Effector memory CD4-positive, alpha-beta T cell (primary cell): ENCODE measurements around the gene MCF2L2.

Experiments used
- DNase-seq, 3 donors: peaks; one replicate each; pipeline ENCODE4 v3.0.0-alpha.2; 2020
- H3K27ac ChIP-seq: 2 replicates; pipeline ENCODE4 v1.7.0; 2013; ENCODE audit warnings: mild to moderate bottlenecking, low read length, moderate library complexity; ENCODE audit not compliant: insufficient read depth, poor library complexity, severe bottlenecking
- H3K27me3 ChIP-seq: replicated peaks from 2 replicates; pipeline ENCODE4 v1.7.0; 2013; ENCODE audit warnings: mild to moderate bottlenecking, low read length; ENCODE audit not compliant: insufficient read depth, control insufficient read depth, poor library complexity, severe bottlenecking
- H3K36me3 ChIP-seq: 2 replicates; pipeline ENCODE4 v1.7.0; 2013; ENCODE audit warnings: mild to moderate bottlenecking, low read length, moderate library complexity; ENCODE audit not compliant: control insufficient read depth, insufficient read depth
- H3K4me1 ChIP-seq: 2 replicates; pipeline ENCODE4 v1.7.0; 2013; ENCODE audit warnings: low read length, mild to moderate bottlenecking; ENCODE audit not compliant: control insufficient read depth, insufficient read depth, poor library complexity, severe bottlenecking
- H3K4me3 ChIP-seq: 2 replicates; pipeline ENCODE4 v1.7.0; 2013; ENCODE audit warnings: low read length, low read depth, mild to moderate bottlenecking; ENCODE audit not compliant: insufficient read depth, poor library complexity, severe bottlenecking
- H3K9me3 ChIP-seq: 2 replicates; pipeline ENCODE4 v1.7.0; 2013; ENCODE audit warnings: mild to moderate bottlenecking, low read length, moderate library complexity; ENCODE audit not compliant: control insufficient read depth

Gene MCF2L2

GRCh38 chr3:183353421-183353820 is 75.0 kb downstream of the MCF2L2 start:
- Histone ChIP-seq H3K27me3 (no peaks in the 10 kb centered on the region), H3K4me3 (no peak overlapping the region), H3K4me1 (no peaks in the 10 kb centered on the region), H3K9me3 (no peaks in the 10 kb centered on the region), H3K36me3 (no peaks in the 10 kb centered on the region), H3K27ac (no peak overlapping the region)
- DNase-seq: no peak

GRCh38 chr3:183350164-183350563 is 78.3 kb downstream of the MCF2L2 start:
- DNase-seq: no peak
- H3K27me3 ChIP-seq: no peaks in the 10 kb centered on the region
- no peak overlapping the region for H3K27ac ChIP-seq
- H3K4me1 ChIP-seq: no peaks in the 10 kb centered on the region
- H3K4me3 ChIP-seq: no peak overlapping the region
- H3K36me3 ChIP-seq: no peaks in the 10 kb centered on the region
- no peaks in the 10 kb centered on the region for H3K9me3 ChIP-seq

GRCh38 chr3:183349421-183350157 is 78.8 kb downstream of the MCF2L2 start:
- no peaks in the 10 kb centered on the region for H3K36me3 ChIP-seq
- no peaks in the 10 kb centered on the region for H3K9me3 ChIP-seq
- H3K4me1 ChIP-seq: no peaks in the 10 kb centered on the region
- no peak overlapping the region for H3K4me3 ChIP-seq
- no peak overlapping the region for H3K27ac ChIP-seq
- DNase-seq: no peak
- no peaks in the 10 kb centered on the region for H3K27me3 ChIP-seq

GRCh38 chr3:183342824-183343223 is 85.6 kb downstream of the MCF2L2 start:
- DNase-seq: no peak
- Histone ChIP-seq H3K27me3 (no peaks in the 10 kb centered on the region), H3K27ac (no peak overlapping the region), H3K36me3 (no peaks in the 10 kb centered on the region), H3K4me3 (no peak overlapping the region), H3K9me3 (no peaks in the 10 kb centered on the region), H3K4me1 (no peaks in the 10 kb centered on the region)

GRCh38 chr3:183341545-183342288 is 86.7 kb downstream of the MCF2L2 start:
- Histone ChIP-seq H3K9me3 (no peaks in the 10 kb centered on the region), H3K27me3 (no peaks in the 10 kb centered on the region), H3K4me1 (no peaks in the 10 kb centered on the region), H3K36me3 (no peaks in the 10 kb centered on the region), H3K4me3 (no peak overlapping the region), H3K27ac (no peak overlapping the region)
- DNase-seq: no peak

- Histone ChIP-seq H3K36me3 (no peaks in the 10 kb centered on the region), H3K9me3 (no peaks in the 10 kb centered on the region), H3K27me3 (no peaks in the 10 kb centered on the region), H3K4me1 (no peaks in the 10 kb centered on the region), H3K27ac (no peak overlapping the region), H3K4me3 (no peak overlapping the region)
- DNase-seq: no peak
These were observed 88.2 kb downstream of the MCF2L2 start for GRCh38 chr3:183340222-183340621.

- H3K27me3 ChIP-seq: no peaks in the 10 kb centered on the region
- no peaks in the 10 kb centered on the region for H3K4me1 ChIP-seq
- H3K9me3 ChIP-seq: no peaks in the 10 kb centered on the region
- no peak overlapping the region for H3K27ac ChIP-seq
- no peak overlapping the region for H3K4me3 ChIP-seq
- no peaks in the 10 kb centered on the region for H3K36me3 ChIP-seq
- no peak for DNase-seq
These were observed 88.8 kb downstream of the MCF2L2 start for GRCh38 chr3:183339461-183340086.

- H3K27me3 ChIP-seq: no peaks in the 10 kb centered on the region
- H3K36me3 ChIP-seq: no peaks in the 10 kb centered on the region
- no peaks in the 10 kb centered on the region for H3K4me1 ChIP-seq
- H3K4me3 ChIP-seq: no peak overlapping the region
- no peaks in the 10 kb centered on the region for H3K9me3 ChIP-seq
- DNase-seq: no peak
- no peak overlapping the region for H3K27ac ChIP-seq
These were observed 89.9 kb downstream of the MCF2L2 start for GRCh38 chr3:183338520-183338919.

GRCh38 chr3:183332487-183332886 is 95.9 kb downstream of the MCF2L2 start:
- Histone ChIP-seq H3K9me3 (no peaks in the 10 kb centered on the region), H3K27me3 (no peaks in the 10 kb centered on the region), H3K4me1 (no peaks in the 10 kb centered on the region), H3K36me3 (no peaks in the 10 kb centered on the region), H3K4me3 (no peak overlapping the region), H3K27ac (no peak overlapping the region)
- no peak for DNase-seq

GRCh38 chr3:183331498-183331897 is 96.9 kb downstream of the MCF2L2 start:
- Histone ChIP-seq H3K27ac (no peak overlapping the region), H3K4me3 (no peak overlapping the region), H3K36me3 (no peaks in the 10 kb centered on the region), H3K4me1 (no peaks in the 10 kb centered on the region), H3K27me3 (no peaks in the 10 kb centered on the region), H3K9me3 (no peaks in the 10 kb centered on the region)
- DNase-seq: no peak
